HepG2 (cell line): ENCODE results near the gene NSMCE4A. TPM values are rescaled to one million over a fixed set of nuclear protein-coding genes. Genes with fewer than 3 reads are reported as not detected.

Experiments
- ATAC-seq: fragments of 200-7000 bp; cut with Tn5 transposase; 3 replicates; pipeline ENCODE4 v1.9.1; 2020; ENCODE audit warnings: mild to moderate bottlenecking, moderate library complexity
- BruUV-seq: library from RNA; stranded (reverse); fragments of 400-500 nt; replicated peaks from 2 replicates; lab custom pipeline; 2021; lab: Mats Ljungman, UMichigan
- CTCF ChIA-PET: fragments of 300-600 bp; formaldehyde crosslinking; extraction: SDS; loops from one replicate; lab custom pipeline; 2021; ENCODE audit warnings: low total read pairs, inconsistent platforms, low intra/inter-chr PET ratio; lab: Yijun Ruan, JAX
- POLR2A ChIA-PET: fragments of 350-600 bp; sonication (Branson Sonifier 250); formaldehyde crosslinking; loops from one replicate; lab custom pipeline; 2020; ENCODE audit warnings: antibody characterized with exemption, inconsistent platforms; lab: Yijun Ruan, JAX
- DNase-seq: peaks from one replicate; pipeline ENCODE4 v3.0.0-alpha.2; 2015; ENCODE audit warnings: low spot score
- FAIRE-seq: peaks from 3 replicates; lab custom pipeline; 2011; peaks lifted over from hg19 to GRCh38; lab: Jason Lieb, UNC
- H2AFZ ChIP-seq: one replicate; pipeline ENCODE4 v1.6.1; 2011; ENCODE audit warnings: low read length, inconsistent platforms
- H3K27ac ChIP-seq: fragments of 300-600 bp; 3 replicates; pipeline ENCODE4 v1.8.0; 2011; ENCODE audit warnings: mixed run types, mild to moderate bottlenecking, mixed read lengths, low read length, inconsistent platforms; ENCODE audit not compliant: insufficient read depth; ENCODE audit errors: extremely low read length
- H3K27me3 ChIP-seq, 2 experiments: fragments of 200-600 bp in 1 of 2; 2 replicates in 1 of 2; 3 replicates in 1 of 2; pipeline versions ENCODE4 v1.6.0 to v1.8.0; 2011; ENCODE audit warnings: low read length in 2 of 2, mild to moderate bottlenecking in 2 of 2, moderate library complexity in 2 of 2, inconsistent platforms in 1 of 2; ENCODE audit not compliant: insufficient read depth in 2 of 2, control insufficient read depth in 1 of 2
- H3K36me3 ChIP-seq, 2 experiments: fragments of 200-600 bp in 1 of 2; replicated peaks in 1 of 2; 2 replicates in 1 of 2; 3 replicates in 1 of 2; pipeline versions ENCODE4 v1.5.1 to v1.8.0; 2011; ENCODE audit warnings: low read length in 2 of 2, inconsistent platforms in 1 of 2; ENCODE audit not compliant: insufficient read depth in 2 of 2, control insufficient read depth in 1 of 2
- H3K4me1 ChIP-seq: 2 replicates; pipeline ENCODE4 v1.5.1; 2012; ENCODE audit warnings: low read length, inconsistent platforms; ENCODE audit not compliant: insufficient read depth
- H3K4me2 ChIP-seq: 2 replicates; pipeline ENCODE4 v1.6.0; 2011; ENCODE audit warnings: low read depth, low read length, inconsistent platforms
- H3K4me3 ChIP-seq, 3 experiments: fragments of 200-600 bp in 1 of 3; sonication (generic), shearing (Covaris generic) in 1 of 3; replicated peaks in 1 of 3; 2 replicates each; pipeline ENCODE4 v1.5.1; 2011 to 2016; ENCODE audit warnings: low read length in 3 of 3, inconsistent platforms in 2 of 3, low read depth in 2 of 3, mild to moderate bottlenecking in 2 of 3, control low read depth in 1 of 3, mixed read lengths in 1 of 3; ENCODE audit not compliant: insufficient read depth in 1 of 3
- H3K79me2 ChIP-seq: one replicate; pipeline ENCODE4 v1.6.1; 2011; ENCODE audit warnings: low read length, inconsistent platforms; ENCODE audit not compliant: insufficient read depth
- H3K9ac ChIP-seq: 2 replicates; pipeline ENCODE4 v1.6.0; 2011; ENCODE audit warnings: mild to moderate bottlenecking, low read depth, low read length, inconsistent platforms; ENCODE audit not compliant: insufficient read depth
- H3K9me3 ChIP-seq: 2 replicates; pipeline ENCODE4 v1.5.1; 2012; ENCODE audit warnings: mild to moderate bottlenecking, low read length
- H4K20me1 ChIP-seq: 2 replicates; pipeline ENCODE4 v1.6.0; 2011; ENCODE audit warnings: inconsistent platforms, mild to moderate bottlenecking, low read length, moderate library complexity; ENCODE audit not compliant: insufficient read depth
- ARNT ChIP-seq: fragments of 450-650 bp; IDR thresholded peaks from 2 replicates; pipeline ENCODE4 v1.6.1; 2017
- FOXP1 ChIP-seq, 2 experiments: fragments of 450-650 bp in 1 of 2; IDR thresholded peaks; 2 replicates each; pipeline ENCODE4 v1.6.1; 2017 to 2018; ENCODE audit warnings: antibody characterized with exemption in 1 of 2
- HOXA5 ChIP-seq: sonication (generic); formaldehyde crosslinking; IDR thresholded peaks from 2 replicates; pipeline ENCODE4 v1.4.0; 2020; ENCODE audit warnings: missing genetic modification reagents
- SIX1 ChIP-seq: sonication (generic); formaldehyde crosslinking; IDR thresholded peaks from 2 replicates; pipeline ENCODE4 v1.4.0; 2020; ENCODE audit warnings: missing genetic modification reagents, borderline replicate concordance
- ZEB1 ChIP-seq: IDR thresholded peaks from 2 replicates; pipeline ENCODE4 v1.6.1; 2012; ENCODE audit warnings: mild to moderate bottlenecking, low read depth, inconsistent platforms; ENCODE audit not compliant: insufficient replicate concordance
- ZNF263 ChIP-seq: sonication (generic); formaldehyde crosslinking; IDR thresholded peaks from 2 replicates; pipeline ENCODE4 v1.4.0; 2020; ENCODE audit warnings: missing genetic modification reagents
- ZNF292 ChIP-seq: sonication (generic); formaldehyde crosslinking; IDR thresholded peaks from 2 replicates; pipeline ENCODE4 v1.8.1; 2022; ENCODE audit warnings: mild to moderate bottlenecking, low read depth, missing genetic modification reagents, borderline replicate concordance
- ZNF3 ChIP-seq: IDR thresholded peaks from 2 replicates; pipeline ENCODE4 v1.7.0; 2017; ENCODE audit warnings: inconsistent platforms
- ZNF354B ChIP-seq: sonication (generic); formaldehyde crosslinking; IDR thresholded peaks from 2 replicates; pipeline ENCODE4 v1.8.0; 2022; ENCODE audit warnings: mild to moderate bottlenecking, missing genetic modification reagents
- WGBS: methylation state at CpG from one replicate; pipeline ENCODE4 v1.1.6; 2017; ENCODE audit warnings: low lambda C conversion rate; 5-methylcytosine and 5-hydroxymethylcytosine counted together
- in situ Hi-C: cut with HindIII; loops from 2 replicates; pipeline ENCODE4 v1.10.0; 2017; ENCODE audit warnings: low pct_unique_long_range_greater_than_20kb; ENCODE audit not compliant: extremely low pct_ligation_motif_present
- intact Hi-C: fragments of 100-400 bp; cut with micrococcal nuclease; formaldehyde crosslinking; loops from one replicate; pipeline ENCODE4 v1.10.0; 2022; ENCODE audit not compliant: unreplicated experiment
- polyA plus RNA-seq, 8 experiments: library from polyadenylated mRNA; depleted of rRNA in 3 of 8; stranded (reverse) in 7 of 8; unstranded in 1 of 8; fragments of >200 nt; fragmentation: Illumina TruSeq in 4 of 8; extraction: Trizol in 4 of 8; gene quantifications; 2 replicates each; pipeline versions ENCODE4 v1.2.1 to v1.2.3, GENCODE V29; 2011 to 2016; ENCODE audit warnings: low read depth in 4 of 8, missing spikeins in 1 of 8, mixed read lengths in 1 of 8; ENCODE audit not compliant: insufficient read depth in 1 of 8
- total RNA-seq, 5 experiments: library from RNA; depleted of rRNA; stranded (reverse); fragments of >200 nt; fragmentation: Illumina TruSeq; extraction: Trizol; gene quantifications; 2 replicates each; pipeline ENCODE4 v1.2.3, GENCODE V29; 2016; ENCODE audit warnings: low read depth in 1 of 5
- TF ChIP-seq, protein P1 (sequence below): sonication (generic); formaldehyde crosslinking; IDR thresholded peaks from 2 replicates; pipeline ENCODE4 v1.5.1; 2020; ENCODE audit warnings: mild to moderate bottlenecking, moderate library complexity, missing genetic modification reagents
- TF ChIP-seq, protein P2 (sequence below): sonication (generic); formaldehyde crosslinking; IDR thresholded peaks from 2 replicates; pipeline ENCODE4 v1.4.0; 2020; ENCODE audit warnings: missing genetic modification reagents, mild to moderate bottlenecking, borderline replicate concordance
- TF ChIP-seq, protein P3 (sequence below): sonication (generic); formaldehyde crosslinking; IDR thresholded peaks from 2 replicates; pipeline ENCODE4 v1.8.1; 2023; ENCODE audit warnings: mild to moderate bottlenecking, missing genetic modification reagents
- TF ChIP-seq, protein P4 (sequence below): sonication (generic); formaldehyde crosslinking; conservative IDR thresholded peaks from 2 replicates; pipeline ENCODE4 v1.8.0; 2022; ENCODE audit warnings: low read depth, missing genetic modification reagents
- TF ChIP-seq, protein P5 (sequence below): sonication (generic); formaldehyde crosslinking; IDR thresholded peaks from 2 replicates; pipeline ENCODE4 v1.5.0; 2020; ENCODE audit warnings: missing genetic modification reagents
- TF ChIP-seq, protein P6 (sequence below): sonication (generic); formaldehyde crosslinking; IDR thresholded peaks from 2 replicates; pipeline ENCODE4 v1.4.0; 2020; ENCODE audit warnings: mild to moderate bottlenecking, missing genetic modification reagents

Gene NSMCE4A
- total and polyA plus RNA-seq, 2 of the 13 experiments (the other 11 are each of a cell fraction or from before 2014, with no cell fraction given), result 61.1 to 91.6 TPM

DNA sequence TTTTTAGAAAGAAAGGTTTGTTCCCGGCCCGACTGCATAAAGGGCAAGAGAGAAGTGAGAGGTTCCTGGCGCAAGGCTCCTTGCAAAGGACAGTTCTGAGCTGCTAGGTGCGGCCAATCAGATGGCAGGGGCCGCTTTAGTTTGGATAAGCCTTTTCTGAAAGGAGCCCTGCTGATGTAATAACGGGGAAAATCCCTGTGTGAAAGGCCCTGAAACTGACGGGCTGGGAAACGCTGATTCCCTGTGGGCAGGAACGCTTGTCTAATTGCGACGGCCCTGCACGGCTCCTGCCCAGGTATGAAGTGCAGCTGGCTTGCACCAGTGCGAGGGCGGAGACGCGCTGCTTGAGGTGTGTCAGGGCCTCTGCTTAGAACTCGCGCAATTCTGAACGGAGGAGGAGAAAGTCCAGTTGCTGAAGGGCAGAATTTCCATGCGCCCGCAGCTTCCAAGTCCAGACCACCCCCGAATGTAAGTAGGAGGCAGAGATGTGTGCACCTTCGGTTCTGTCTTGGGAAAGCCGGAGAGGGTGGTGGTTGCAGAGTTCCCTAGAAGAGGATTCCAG is 44.5 kb upstream of the NSMCE4A start:
- FAIRE-seq, result no peak
- peak overlapping the region; percentile 88 for H3K4me2 ChIP-seq
- ChIA-PET POLR2A (no interaction called here), CTCF (no interaction called here)
- no peak overlapping the region for H3K27ac ChIP-seq
- in situ Hi-C loops (no loop called here), intact Hi-C loops (no loop called here)
- no peaks in the 10 kb centered on the region for H3K79me2 ChIP-seq
- no peaks in the 10 kb centered on the region for H3K36me3 ChIP-seq
- peaks cover 0 to 15% of the 10 kb centered on the region in 2 experiments; a peak in 1 of 5 replicates for H3K27me3 ChIP-seq
- peak; percentile 84 for ATAC-seq
- peak overlapping the region; percentile 6 to 65 (median 54); a peak in 5 of 6 replicates for H3K4me3 ChIP-seq
- no peak overlapping the region for H3K9ac ChIP-seq
- DNase-seq, result no peak
- H4K20me1 ChIP-seq, result no peaks in the 10 kb centered on the region
- peaks cover 51% of the 10 kb centered on the region for H3K4me1 ChIP-seq
- WGBS, result 20% methylated on average over 11 of the region's 24 CpGs
- H2AFZ ChIP-seq, result peak overlapping the region; percentile 77
- BruUV-seq, result no TSS peak
- H3K9me3 ChIP-seq, result no peaks in the 10 kb centered on the region
- TF ChIP-seq HOXA5 (CRISPR knock-in tag), result no peak
- no peak for TF ChIP-seq FOXP1 (IDR thresholded peaks at IDR 0.05)
- TF ChIP-seq FOXP1 (CRISPR knock-in tag; IDR thresholded peaks at IDR 0.05), result no peak
- TF ChIP-seq ZEB1, result peak; percentile 51
- TF ChIP-seq ZNF292 (CRISPR knock-in tag), result peak; percentile 65; the same call in 1 of the 2 replicates
- TF ChIP-seq, protein P1, sequence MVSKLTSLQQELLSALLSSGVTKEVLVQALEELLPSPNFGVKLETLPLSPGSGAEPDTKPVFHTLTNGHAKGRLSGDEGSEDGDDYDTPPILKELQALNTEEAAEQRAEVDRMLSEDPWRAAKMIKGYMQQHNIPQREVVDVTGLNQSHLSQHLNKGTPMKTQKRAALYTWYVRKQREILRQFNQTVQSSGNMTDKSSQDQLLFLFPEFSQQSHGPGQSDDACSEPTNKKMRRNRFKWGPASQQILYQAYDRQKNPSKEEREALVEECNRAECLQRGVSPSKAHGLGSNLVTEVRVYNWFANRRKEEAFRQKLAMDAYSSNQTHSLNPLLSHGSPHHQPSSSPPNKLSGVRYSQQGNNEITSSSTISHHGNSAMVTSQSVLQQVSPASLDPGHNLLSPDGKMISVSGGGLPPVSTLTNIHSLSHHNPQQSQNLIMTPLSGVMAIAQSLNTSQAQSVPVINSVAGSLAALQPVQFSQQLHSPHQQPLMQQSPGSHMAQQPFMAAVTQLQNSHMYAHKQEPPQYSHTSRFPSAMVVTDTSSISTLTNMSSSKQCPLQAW (CRISPR knock-in tag), result no peak
- TF ChIP-seq, protein P2, sequence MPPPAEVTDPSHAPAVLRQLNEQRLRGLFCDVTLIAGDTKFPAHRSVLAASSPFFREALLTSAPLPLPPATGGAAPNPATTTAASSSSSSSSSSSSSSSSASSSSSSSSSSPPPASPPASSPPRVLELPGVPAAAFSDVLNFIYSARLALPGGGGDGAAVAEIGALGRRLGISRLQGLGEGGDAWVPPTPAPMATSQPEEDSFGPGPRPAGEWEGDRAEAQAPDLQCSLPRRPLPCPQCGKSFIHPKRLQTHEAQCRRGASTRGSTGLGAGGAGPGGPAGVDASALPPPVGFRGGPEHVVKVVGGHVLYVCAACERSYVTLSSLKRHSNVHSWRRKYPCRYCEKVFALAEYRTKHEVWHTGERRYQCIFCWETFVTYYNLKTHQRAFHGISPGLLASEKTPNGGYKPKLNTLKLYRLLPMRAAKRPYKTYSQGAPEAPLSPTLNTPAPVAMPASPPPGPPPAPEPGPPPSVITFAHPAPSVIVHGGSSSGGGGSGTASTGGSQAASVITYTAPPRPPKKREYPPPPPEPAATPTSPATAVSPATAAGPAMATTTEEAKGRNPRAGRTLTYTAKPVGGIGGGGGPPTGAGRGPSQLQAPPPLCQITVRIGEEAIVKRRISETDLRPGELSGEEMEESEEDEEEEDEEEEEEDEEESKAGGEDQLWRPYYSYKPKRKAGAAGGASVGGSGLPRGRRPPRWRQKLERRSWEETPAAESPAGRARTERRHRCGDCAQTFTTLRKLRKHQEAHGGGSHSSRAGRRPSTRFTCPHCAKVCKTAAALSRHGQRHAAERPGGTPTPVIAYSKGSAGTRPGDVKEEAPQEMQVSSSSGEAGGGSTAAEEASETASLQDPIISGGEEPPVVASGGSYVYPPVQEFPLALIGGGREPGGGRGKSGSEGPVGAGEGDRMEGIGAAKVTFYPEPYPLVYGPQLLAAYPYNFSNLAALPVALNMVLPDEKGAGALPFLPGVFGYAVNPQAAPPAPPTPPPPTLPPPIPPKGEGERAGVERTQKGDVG, result no peak
- TF ChIP-seq ARNT, result no peak
- TF ChIP-seq ZNF263 (CRISPR knock-in tag), result no peak
- TF ChIP-seq ZNF3 (CRISPR knock-in tag), result no peak
- TF ChIP-seq, protein P3, sequence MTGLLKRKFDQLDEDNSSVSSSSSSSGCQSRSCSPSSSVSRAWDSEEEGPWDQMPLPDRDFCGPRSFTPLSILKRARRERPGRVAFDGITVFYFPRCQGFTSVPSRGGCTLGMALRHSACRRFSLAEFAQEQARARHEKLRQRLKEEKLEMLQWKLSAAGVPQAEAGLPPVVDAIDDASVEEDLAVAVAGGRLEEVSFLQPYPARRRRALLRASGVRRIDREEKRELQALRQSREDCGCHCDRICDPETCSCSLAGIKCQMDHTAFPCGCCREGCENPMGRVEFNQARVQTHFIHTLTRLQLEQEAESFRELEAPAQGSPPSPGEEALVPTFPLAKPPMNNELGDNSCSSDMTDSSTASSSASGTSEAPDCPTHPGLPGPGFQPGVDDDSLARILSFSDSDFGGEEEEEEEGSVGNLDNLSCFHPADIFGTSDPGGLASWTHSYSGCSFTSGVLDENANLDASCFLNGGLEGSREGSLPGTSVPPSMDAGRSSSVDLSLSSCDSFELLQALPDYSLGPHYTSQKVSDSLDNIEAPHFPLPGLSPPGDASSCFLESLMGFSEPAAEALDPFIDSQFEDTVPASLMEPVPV (CRISPR knock-in tag), result no peak
- TF ChIP-seq, protein P4, sequence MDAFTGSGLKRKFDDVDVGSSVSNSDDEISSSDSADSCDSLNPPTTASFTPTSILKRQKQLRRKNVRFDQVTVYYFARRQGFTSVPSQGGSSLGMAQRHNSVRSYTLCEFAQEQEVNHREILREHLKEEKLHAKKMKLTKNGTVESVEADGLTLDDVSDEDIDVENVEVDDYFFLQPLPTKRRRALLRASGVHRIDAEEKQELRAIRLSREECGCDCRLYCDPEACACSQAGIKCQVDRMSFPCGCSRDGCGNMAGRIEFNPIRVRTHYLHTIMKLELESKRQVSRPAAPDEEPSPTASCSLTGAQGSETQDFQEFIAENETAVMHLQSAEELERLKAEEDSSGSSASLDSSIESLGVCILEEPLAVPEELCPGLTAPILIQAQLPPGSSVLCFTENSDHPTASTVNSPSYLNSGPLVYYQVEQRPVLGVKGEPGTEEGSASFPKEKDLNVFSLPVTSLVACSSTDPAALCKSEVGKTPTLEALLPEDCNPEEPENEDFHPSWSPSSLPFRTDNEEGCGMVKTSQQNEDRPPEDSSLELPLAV (CRISPR knock-in tag), result no peak
- no peak for TF ChIP-seq ZNF354B (CRISPR knock-in tag)
- TF ChIP-seq, protein P5, sequence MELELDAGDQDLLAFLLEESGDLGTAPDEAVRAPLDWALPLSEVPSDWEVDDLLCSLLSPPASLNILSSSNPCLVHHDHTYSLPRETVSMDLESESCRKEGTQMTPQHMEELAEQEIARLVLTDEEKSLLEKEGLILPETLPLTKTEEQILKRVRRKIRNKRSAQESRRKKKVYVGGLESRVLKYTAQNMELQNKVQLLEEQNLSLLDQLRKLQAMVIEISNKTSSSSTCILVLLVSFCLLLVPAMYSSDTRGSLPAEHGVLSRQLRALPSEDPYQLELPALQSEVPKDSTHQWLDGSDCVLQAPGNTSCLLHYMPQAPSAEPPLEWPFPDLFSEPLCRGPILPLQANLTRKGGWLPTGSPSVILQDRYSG (CRISPR knock-in tag), result no peak
- TF ChIP-seq SIX1, result no peak
- TF ChIP-seq, protein P6, sequence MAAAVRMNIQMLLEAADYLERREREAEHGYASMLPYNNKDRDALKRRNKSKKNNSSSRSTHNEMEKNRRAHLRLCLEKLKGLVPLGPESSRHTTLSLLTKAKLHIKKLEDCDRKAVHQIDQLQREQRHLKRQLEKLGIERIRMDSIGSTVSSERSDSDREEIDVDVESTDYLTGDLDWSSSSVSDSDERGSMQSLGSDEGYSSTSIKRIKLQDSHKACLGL, result no peak
